ENCODE measurements around the gene RAVER1.

DNA sequence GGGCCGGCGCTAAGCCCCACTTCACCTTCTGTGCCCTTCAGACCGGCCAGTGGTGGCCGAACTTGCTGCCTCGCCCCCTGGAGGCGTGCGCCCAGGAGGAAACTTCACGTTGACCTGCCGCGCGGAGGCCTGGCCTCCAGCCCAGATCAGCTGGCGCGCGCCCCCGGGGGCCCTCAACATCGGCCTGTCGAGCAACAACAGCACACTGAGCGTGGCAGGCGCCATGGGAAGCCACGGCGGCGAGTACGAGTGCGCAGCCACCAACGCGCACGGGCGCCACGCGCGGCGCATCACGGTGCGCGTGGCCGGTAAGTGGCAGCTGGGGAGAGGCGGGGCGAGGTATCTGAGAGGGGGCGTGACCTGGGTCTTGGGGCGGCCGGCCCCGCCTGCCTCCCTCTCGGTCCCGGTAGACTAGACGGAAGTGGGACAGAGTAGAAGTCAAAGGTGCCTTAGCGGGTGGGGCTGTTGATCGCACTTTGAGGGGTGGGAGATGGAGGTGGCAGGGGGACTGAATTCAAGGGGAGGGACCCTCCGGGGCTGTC, 38.0 kb downstream of the RAVER1 start:
- TF ChIP-seq, protein P1, sequence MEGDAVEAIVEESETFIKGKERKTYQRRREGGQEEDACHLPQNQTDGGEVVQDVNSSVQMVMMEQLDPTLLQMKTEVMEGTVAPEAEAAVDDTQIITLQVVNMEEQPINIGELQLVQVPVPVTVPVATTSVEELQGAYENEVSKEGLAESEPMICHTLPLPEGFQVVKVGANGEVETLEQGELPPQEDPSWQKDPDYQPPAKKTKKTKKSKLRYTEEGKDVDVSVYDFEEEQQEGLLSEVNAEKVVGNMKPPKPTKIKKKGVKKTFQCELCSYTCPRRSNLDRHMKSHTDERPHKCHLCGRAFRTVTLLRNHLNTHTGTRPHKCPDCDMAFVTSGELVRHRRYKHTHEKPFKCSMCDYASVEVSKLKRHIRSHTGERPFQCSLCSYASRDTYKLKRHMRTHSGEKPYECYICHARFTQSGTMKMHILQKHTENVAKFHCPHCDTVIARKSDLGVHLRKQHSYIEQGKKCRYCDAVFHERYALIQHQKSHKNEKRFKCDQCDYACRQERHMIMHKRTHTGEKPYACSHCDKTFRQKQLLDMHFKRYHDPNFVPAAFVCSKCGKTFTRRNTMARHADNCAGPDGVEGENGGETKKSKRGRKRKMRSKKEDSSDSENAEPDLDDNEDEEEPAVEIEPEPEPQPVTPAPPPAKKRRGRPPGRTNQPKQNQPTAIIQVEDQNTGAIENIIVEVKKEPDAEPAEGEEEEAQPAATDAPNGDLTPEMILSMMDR (IDR thresholded peaks at IDR 0.05; ENCODE audit: borderline replicate concordance, extremely low read depth, low read length, poor library complexity, severe bottlenecking): no peak
- TF ChIP-seq EZH2 (IDR thresholded peaks at IDR 0.05; ENCODE audit: borderline replicate concordance, low read depth, low read length, severe bottlenecking): no peak
